Activated CD8-positive, alpha-beta memory T cell treated with anti-CD3 and anti-CD28 coated beads for 1 hour (primary cell): ENCODE data around the gene NMNAT2.

Source experiments
- DNase-seq, 2 donors: peaks; one replicate each; pipeline ENCODE4 v3.0.0-alpha.2; 2020; ENCODE audit warnings: low read depth in 1 of 2; ENCODE audit errors: extremely low read depth in 1 of 2

NMNAT2 gene

DNA sequence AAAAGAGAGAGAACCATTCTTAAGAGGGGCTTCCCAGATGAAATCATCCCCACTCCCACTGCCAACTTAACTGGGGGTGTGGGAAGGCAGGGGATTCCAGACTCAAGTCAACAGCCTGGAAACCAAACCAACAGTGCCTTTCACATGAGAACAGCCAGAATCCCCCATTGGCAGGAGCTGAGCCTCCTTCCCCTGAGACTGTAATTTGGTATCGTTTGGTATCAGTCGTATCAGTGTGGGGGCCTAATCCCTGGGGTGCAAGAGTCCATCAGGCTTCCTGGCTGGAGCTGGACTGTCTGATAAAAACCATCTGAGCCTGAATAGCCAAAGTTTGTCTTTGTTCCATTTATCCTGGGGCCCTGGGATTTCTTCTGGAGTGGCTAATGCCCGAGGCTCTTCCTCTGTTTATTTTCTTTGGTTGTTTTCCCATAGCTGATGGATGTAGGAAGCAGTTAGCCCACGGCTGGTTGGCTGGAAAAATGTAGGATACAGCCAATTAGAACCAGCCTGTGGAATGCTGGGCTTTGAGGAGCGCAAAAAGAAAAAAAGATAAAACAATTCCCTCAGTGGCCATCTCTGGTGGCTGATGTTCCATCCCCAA lies 147.5 kb downstream of the NMNAT2 start:
- no peak for DNase-seq

DNA sequence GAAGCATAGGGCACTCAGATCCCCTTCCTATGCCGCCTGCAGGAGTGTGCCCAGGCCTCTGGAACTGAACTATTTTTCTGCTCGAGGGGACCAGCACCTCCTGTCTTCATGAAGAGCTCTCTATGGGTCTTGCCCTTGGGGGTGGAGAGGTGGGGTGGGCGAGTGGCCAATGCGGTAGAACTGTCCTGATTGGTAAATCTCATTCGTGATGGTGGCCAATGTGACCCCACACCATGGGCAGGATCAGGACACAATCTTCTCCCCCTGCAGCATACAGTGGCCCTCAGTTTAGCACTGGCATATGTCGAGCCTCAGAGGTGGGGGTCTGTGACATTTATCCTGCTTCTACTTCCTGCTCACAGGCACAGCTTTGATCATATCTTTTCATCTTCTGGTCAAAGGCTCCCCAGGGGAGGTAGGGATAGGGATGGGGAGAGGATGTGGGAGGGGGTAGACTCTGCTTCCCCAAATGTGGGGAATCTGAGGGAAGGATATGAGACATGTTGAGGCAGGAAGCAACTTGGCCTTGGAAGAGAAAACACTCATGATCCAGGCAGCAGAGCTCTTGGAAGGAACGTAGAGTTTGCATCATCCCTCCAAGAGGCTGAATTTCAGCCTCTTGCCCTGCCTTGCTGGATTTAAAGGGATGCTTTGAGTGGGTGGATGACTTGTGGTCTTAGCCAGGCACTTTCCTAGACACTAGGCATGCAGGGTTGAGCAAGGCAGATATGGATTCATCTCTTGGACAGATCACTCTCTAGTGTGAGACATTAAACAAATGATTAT lies 150.3 kb downstream of the NMNAT2 start:
- no peak for DNase-seq

DNA sequence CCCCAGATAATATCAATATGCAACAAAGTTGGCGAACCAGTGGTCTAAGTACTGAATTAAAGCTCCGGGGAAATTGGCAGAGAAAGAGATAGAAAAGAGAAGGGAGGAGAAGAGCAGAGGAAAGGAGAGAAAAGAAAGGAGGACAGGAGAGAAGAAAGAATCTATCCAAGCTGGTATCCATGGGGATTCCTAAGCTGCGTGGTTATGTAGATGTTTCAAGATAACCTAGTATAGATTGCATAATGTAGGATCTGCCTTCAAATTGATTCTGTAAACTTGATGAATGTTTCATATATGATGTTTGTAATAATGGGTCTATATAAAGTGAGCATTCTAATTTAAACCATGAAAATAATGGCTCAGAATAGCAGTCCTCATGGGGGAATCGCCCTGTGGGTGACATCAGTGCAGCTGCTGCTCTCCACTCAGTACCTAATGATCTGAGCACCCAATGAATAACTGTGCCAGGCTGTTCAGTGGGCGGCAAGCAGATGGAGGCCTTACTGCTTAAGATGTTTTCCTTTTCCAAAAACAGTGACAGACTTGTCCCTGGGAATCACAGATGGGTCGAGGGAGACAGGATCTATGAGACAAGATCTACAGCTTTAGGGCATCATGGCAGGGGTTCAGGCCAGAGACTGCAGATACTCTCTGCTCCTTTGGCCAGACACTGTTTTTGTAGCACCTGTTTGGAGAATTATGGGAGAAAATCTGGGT lies 154.1 kb downstream of the NMNAT2 start:
- DNase-seq = no peak

DNA sequence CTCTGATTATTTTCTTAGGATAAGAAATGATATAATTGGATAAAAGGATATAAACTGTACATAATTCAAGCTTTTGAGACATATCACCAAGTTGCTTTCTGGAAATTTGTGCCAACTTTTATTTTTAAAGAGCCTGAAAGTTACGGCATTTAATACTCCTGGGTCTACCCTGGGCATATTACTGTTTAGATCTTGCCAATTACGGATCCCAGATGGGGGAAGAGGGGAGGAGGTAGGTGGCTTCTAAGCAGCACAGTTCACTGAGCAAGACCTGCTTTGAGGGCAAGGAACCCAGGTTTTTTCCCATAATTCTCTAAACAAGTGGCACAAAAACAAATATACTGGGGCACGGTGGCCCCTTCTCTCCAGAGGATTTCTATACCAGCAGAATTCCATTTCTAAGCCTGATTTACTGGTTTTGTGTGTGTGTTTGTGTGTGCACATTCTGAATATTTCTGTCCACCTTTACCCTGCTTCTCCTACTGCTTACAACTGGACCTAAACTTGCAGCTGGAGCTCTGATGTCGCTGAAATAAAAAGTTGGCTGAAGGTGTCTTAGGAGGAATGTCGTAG lies 155.5 kb downstream of the NMNAT2 start:
- no peak for DNase-seq

DNA sequence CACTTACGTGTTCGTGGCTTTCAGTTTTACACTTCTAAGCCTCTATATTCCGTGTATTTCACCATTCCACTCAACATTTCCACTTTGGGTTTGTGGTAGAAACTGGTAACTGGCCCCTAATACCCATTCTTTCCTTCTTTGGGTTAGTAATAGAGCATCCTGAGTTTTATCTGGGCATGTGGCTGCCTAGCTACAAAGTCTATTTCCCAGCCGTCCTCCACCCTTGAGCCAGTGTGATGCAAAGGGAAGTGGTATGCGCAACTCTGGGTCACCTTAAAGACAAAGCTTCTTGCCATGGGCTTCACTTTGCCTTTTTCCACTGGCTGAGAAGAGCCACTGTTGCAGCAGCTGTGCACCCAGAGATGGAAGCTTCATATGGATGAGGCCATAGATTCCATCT lies 158.3 kb downstream of the NMNAT2 start:
- DNase-seq = no peak

DNA sequence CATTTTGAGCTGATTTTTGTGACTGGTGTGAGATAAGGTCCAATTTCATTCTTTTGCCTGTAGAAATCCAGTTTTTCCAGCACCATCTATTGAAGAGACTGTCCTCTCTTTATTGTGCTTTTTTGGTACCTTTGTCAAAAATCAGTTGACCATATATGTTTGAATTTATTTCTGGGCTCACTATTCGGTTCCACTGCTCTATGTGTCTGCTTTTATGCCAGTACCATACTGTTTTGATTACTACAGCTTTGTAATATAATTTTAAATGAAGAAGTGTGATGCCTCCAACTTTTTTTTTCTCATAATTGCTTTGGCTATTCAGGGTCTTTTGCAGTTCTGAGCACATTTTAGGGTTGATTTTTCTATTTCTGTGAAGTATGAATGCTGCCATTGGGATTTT lies 163.1 kb downstream of the NMNAT2 start:
- no peak for DNase-seq

DNA sequence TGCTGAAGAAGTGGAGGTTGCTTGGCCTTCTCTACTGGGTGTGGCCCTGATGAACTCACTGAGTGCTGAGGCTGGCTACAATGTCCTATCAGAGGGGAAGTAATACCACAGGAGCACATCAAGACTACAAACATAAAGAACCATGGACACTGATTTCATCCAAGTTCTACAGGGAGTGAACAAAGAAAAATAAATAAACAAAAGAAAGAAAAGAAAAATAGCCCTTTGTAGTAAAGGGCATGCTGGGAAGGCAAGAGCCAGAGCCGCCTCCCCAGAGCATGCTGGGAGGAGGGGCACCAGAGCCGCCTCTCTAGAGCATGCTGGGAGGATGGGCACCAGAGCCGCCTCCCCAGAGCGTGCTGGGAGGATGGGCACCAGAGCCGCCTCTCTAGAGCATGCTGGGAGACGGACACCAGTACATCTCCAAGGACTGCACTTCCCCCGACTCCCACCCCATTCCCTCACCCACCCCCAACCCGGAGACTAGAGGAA lies 166.2 kb downstream of the NMNAT2 start:
- no peak for DNase-seq

DNA sequence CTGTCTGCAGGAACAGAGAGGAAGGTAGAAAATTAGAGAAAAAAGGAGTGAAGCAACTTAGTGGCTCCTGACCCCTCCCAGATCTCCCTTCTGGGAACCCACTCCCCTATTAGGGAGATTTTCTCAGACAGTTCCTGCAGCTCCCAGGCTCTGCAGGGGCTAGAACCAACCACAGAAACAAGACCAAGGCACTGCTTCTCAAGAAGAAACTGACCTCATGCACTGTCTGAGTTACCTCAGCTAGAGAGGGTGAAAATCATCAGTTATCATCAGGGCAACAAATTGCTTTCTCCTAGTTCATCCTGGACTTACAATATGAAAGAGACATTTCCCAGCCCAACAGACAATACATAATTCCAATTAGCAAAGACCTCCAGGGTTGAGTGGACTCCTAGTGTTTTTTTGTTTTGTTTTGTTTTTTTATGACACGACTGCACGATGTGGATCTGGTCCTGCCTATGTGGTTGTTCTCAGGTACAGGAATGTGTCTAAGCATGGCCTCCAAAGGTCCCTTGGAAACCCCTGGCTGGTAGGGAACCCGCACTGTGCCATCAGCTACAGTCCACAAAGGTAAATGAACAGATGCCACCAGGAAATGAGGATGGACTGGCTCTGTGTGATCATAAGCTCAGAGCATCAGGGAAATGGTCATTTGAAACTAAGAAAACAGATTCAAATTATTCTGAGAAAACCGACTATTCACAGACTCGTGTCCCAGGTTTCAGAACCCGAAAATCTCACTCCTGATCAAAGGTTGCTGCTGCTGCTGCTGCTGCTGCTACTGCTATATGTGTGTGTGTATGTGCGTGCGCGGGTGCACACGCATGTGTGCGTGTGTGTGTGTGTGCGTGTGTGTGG lies 166.8 kb downstream of the NMNAT2 start:
- DNase-seq = no peak

DNA sequence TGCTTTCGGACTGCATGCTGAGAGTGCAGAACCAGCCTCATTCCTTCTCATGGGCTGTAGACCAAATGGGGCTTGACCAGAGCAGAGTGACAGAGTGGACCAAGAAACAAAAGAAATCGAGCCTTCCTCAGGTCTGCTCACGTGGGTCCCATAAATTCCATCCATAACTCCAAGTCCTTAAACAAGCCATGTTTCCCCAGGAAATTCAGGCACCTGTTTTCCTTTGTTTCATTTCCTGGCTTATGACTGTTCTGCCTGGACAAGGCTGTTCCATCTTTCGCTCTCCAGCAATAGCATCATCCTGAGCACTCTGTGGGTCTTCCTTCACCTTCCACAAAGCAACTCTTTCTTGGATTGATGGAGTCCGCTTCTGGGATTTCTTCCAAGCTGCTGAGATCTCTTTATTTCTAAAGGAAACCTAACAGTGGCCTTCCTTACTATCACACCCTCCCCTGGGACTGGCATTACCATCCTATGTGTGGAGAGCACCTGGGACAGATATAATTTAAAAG lies 168.2 kb downstream of the NMNAT2 start:
- DNase-seq = no peak

DNA sequence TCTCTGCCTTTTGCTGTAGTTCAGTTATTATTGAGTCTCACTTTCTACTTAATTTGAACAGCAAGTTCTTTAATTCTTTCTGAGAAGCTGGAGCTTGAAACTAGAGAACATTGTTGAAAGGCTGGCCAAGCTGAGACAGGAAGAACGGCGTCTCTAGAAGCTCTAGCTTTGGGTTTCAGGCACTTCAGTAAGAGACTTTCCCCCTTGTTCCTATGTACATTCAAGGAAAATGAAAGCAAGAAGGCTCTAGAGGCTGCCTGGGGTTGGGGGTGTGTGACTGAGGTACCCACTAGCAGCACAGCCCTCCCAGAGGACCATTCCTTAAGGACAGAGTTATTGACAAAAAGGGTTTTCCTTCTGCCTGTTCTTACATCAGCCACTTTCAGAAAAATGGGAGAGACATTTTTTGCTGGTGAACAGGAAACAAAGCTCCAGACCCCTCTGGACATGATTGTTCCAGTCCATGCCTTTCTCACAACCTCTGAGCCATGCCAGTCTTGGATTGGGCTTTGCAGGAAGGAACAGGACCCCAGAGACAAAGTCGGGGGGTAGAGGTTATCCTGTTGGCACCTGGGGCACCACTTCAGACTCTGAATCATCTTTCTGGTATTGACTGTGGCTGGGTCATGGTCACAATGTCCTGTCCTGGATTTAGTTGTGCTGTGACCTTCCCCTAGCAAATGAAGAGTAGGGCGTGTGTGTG lies 169.0 kb downstream of the NMNAT2 start:
- no peak for DNase-seq

DNA sequence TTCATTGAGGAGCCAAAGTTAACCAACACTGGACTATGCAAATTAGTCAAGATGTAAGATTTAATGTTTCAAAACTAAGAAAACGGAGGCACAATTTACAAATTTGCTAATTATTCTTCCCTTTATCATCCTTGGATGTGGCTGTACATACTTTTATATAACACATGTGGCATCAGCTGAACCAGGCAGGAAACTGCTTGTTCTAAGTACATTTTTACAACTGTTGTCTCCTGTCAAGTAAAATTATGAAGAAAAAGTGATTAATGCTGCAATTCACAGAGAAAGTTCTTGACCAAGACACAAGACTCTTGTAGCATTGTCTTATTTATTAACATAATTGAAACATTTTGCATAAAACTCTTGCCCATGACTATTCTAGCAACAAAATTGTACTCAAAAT lies 170.2 kb downstream of the NMNAT2 start:
- DNase-seq = no peak

DNA sequence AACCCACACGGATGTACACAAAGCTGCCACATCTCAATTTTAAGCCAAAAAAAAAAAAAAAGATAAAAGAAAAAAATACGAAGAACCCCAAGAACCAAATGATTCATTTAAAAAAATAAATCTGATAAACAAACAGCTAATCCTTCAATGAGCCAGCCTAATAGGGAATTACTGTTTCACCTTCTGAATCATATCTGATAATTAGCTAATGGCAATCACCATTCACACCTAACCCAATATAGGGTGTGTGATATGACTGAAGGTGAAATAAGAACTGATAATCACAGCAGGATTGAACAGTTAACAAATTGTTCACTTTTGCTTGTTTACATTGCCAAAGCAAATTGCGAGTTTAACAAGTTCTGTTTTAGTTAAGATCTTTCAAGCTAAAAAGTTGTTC lies 170.7 kb downstream of the NMNAT2 start:
- DNase-seq = no peak

DNA sequence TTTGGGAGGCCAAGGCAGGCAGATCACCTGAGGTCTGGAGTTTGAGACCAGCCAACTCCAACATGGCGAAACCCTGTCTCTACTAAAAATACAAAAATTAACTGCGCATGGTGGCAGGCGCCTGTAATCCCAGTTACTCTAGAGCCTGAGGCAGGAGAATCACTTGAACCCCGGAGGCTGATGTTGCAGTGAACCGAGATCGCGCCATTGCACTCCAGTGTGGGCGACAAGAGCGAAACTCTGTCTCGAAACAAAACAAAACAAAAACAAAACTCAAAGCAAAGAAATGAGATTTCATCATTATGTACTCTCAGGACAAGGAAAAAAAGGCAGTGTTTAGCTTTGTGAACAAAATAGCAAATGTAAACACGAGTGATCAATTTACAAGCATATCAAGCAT lies 171.1 kb downstream of the NMNAT2 start:
- DNase-seq = no peak

DNA sequence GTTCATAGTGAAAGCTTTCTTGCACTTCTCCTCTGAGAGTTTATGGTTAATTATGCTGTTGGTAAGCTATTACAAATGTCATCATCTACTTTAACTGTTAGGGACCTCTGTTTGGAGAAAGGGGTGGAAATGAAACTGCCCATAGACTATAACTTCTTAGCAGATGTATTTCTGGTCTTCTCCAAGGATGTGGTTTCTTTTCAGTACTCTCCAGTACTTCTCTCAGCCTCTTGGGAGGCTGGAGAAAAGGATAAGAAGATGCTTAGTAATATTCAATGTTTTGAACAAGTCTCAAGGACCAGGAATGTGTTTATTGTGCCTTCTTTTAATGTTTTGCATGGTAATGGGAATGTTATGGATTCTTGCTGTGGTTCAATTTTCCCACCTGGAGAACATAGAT lies 171.7 kb downstream of the NMNAT2 start:
- DNase-seq = no peak

DNA sequence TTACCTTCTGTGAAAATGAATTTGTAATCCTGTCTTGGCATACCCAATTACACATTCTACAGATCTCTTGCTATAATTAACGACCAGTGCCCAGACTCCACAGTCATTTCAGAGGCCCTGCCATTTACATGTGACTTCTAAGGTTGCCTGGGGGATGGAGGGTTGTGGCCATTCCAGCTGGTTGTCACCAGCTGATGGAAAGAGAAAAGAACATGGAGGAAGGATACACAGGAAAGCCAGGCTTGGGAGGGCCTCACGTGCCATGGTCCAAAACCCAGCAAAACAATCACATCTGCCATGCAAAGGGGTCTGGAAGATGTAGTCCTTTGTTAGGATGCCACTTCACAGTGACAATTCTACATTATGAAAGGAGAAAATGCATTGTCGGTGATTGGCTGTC lies 172.8 kb downstream of the NMNAT2 start:
- DNase-seq = no peak

DNA sequence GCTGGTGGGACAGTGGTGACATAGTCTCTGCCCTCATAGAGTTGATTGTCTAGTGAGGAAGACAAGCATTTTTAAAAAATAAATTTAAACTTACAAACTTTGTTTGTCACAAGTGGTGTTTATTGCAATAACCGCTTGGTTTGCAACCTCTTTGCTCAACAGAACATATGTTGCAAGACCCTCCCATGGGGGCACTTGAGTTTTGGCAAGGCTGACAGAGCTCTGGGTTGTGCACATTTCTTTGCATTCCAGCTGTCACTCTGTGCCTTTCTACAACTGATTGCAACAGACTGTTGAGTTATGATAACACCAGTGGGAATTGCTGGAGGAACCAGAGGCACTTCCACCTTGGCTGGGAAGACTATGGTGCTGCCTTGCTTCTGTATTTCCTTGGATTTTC lies 173.7 kb downstream of the NMNAT2 start:
- DNase-seq = no peak

DNA sequence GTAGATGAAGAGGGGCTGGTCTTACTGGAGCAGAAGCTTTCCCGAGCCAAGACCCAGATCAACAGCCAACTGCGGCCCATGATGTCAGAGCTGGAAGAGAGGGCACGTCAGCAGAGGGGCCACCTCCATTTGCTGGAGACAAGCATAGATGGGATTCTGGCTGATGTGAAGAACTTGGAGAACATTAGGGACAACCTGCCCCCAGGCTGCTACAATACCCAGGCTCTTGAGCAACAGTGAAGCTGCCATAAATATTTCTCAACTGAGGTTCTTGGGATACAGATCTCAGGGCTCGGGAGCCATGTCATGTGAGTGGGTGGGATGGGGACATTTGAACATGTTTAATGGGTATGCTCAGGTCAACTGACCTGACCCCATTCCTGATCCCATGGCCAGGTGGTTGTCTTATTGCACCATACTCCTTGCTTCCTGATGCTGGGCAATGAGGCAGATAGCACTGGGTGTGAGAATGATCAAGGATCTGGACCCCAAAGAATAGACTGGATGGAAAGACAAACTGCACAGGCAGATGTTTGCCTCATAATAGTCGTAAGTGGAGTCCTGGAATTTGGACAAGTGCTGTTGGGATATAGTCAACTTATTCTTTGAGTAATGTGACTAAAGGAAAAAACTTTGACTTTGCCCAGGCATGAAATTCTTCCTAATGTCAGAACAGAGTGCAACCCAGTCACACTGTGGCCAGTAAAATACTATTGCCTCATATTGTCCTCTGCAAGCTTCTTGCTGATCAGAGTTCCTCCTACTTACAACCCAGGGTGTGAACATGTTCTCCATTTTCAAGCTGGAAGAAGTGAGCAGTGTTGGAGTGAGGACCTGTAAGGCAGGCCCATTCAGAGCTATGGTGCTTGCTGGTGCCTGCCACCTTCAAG lies 174.8 kb downstream of the NMNAT2 start:
- no peak for DNase-seq

DNA sequence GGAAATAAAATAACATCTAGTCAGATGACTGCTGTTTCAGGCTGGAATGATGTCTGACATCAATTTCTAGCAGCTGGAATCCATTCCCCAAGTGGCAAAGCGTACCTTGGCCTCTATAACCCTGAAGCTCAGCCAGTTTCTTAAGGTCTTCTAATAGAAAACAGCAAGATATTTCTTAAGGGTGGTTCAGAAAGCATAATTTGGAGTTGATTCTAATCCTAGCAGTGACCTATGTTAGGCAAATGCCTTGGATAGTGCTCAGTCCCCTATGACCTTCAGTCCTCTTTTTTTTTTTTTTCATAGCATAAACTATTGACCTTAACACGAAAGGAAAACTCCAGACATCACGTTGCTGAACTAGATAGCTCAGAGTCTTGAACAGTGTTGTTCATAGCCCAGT lies 175.6 kb downstream of the NMNAT2 start:
- DNase-seq = no peak

DNA sequence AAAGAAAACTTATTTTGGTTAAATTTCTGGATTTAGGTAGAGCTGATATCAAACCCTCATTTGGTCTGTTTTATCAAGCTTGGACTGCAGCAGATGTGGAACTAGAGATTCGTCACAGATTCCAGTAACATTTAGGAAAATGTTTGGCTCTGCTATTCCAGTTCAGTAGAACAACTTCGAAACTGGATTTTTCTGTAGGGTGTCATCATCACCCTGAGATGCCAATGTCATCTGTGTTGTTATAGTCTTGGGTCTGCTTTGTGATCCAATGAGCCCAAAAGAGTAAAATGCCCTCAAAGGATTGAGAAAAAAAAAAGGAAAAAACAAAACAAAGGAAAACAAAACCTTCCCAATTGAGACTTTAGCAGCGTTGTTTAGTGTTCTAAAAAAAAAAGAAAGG lies 176.7 kb downstream of the NMNAT2 start:
- DNase-seq = no peak
